DOHH2 (cell line): ENCODE results near the gene ZNF408.

Source experiments
- H3F3A ChIP-seq: fragments of 200-600 bp; sonication (generic), shearing (Covaris generic); 2 replicates; pipeline ENCODE4 v1.6.0; 2016; ENCODE audit warnings: antibody characterized with exemption, mild to moderate bottlenecking; ENCODE audit not compliant: control insufficient read depth, insufficient read depth
- H3K27ac ChIP-seq: fragments of 200-600 bp; sonication (generic); 2 replicates; pipeline ENCODE4 v1.5.1; 2014; ENCODE audit warnings: low read depth, mild to moderate bottlenecking, low read length, moderate library complexity
- H3K27me3 ChIP-seq: fragments of 200-600 bp; sonication (generic); 2 replicates; pipeline ENCODE4 v1.6.1; 2014; ENCODE audit warnings: mild to moderate bottlenecking, low read length, mixed read lengths; ENCODE audit not compliant: control insufficient read depth
- H3K36me3 ChIP-seq: fragments of 200-600 bp; sonication (generic); 2 replicates; pipeline ENCODE4 v1.6.1; 2014; ENCODE audit warnings: mild to moderate bottlenecking, low read length, moderate library complexity, mixed read lengths; ENCODE audit not compliant: control insufficient read depth
- H3K4me1 ChIP-seq: fragments of 200-600 bp; sonication (generic); 2 replicates; pipeline ENCODE4 v1.6.1; 2014; ENCODE audit warnings: mild to moderate bottlenecking, low read length, mixed read lengths; ENCODE audit not compliant: control insufficient read depth
- H3K4me2 ChIP-seq: fragments of 200-600 bp; sonication (generic); 2 replicates; pipeline ENCODE4 v1.6.0; 2014; ENCODE audit warnings: mild to moderate bottlenecking, low read length, moderate library complexity
- H3K4me3 ChIP-seq: fragments of 200-600 bp; sonication (generic); 2 replicates; pipeline ENCODE4 v1.5.1; 2014; ENCODE audit warnings: mild to moderate bottlenecking, low read length, mixed read lengths
- H3K79me2 ChIP-seq: fragments of 200-600 bp; sonication (generic); 2 replicates; pipeline ENCODE4 v1.6.1; 2014; ENCODE audit warnings: mild to moderate bottlenecking, low read length, mixed read lengths; ENCODE audit not compliant: control insufficient read depth
- H3K9me2 ChIP-seq: fragments of 200-600 bp; sonication (generic); replicated peaks from 2 replicates; pipeline ENCODE4 v1.6.1; 2014; ENCODE audit warnings: mild to moderate bottlenecking, low read length, mixed read lengths; ENCODE audit not compliant: control insufficient read depth
- H3K9me3 ChIP-seq: fragments of 200-600 bp; sonication (generic); 2 replicates; pipeline ENCODE4 v1.6.1; 2014; ENCODE audit warnings: antibody characterized with exemption, low read length, mixed read lengths; ENCODE audit not compliant: control insufficient read depth, insufficient read depth
- H4K20me1 ChIP-seq: fragments of 200-600 bp; sonication (generic); 2 replicates; pipeline ENCODE4 v1.6.0; 2014; ENCODE audit warnings: low read depth, mild to moderate bottlenecking, antibody characterized with exemption, low read length, moderate library complexity; ENCODE audit not compliant: control insufficient read depth, insufficient read depth
- EZH2phosphoT487 ChIP-seq: fragments of 200-600 bp; sonication (generic); IDR thresholded peaks from 2 replicates; pipeline ENCODE4 v1.6.1; 2017; ENCODE audit warnings: borderline replicate concordance, mild to moderate bottlenecking, antibody characterized with exemption, low read length, moderate library complexity, mixed read lengths
- TF ChIP-seq, protein P1 (sequence below): fragments of 200-600 bp; sonication (generic); IDR thresholded peaks from one replicate; pipeline ENCODE4 v1.5.1; 2014; ENCODE audit warnings: antibody characterized with exemption, mild to moderate bottlenecking, low read depth, low read length; ENCODE audit not compliant: poor library complexity, severe bottlenecking

The ZNF408 gene

DNA sequence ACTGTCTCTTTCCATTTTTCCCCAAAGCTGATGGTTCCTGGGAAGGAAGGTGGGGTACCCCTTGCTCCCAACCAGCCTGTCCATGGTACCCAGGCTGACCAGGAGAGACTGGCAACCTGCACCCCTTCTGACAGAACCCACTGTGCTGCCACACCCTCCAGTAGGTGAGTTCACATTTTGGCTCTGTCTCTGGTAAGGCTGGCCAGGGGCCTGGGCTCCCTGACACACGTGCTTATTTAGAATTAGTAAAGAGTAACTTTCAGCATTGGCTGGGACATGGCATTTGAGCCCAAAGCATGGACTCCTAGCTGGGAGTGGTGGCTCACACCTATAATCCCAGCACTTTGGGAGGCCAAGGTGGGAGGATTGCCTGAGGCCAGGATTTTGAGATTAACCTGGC is 35.5 kb upstream of the ZNF408 start:
- Histone ChIP-seq H3K79me2 (no peaks in the 10 kb centered on the region), H3K27me3 (no peaks in the 10 kb centered on the region), H3K36me3 (peaks cover 50% of the 10 kb centered on the region), H3K9me2 (no peaks in the 10 kb centered on the region), H3K4me3 (no peak overlapping the region), H3K4me2 (no peak overlapping the region), H4K20me1 (no peaks in the 10 kb centered on the region), H3K4me1 (no peaks in the 10 kb centered on the region), H3K9me3 (no peaks in the 10 kb centered on the region), H3F3A (no peaks in the 10 kb centered on the region), H3K27ac (no peak overlapping the region)
- no peak for TF ChIP-seq EZH2phosphoT487

DNA sequence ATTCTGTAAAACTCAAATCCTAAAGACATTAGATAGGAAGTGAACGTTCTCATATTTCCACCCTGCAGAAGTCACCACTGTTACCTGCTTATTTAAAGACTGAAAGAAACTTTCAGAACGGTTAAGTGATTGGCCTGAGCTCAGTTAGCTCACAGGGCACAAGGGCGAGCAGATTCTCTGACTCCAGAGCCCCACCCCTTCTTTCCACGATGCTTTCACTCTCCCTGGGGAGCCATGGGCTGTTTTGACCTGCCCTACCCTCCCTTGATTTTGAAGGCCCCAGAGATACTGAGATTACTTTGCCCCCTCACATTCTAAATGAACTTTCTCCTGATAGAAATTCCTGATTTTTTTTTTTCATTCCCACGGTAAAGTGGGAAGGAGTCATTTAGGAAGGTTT is 34.3 kb upstream of the ZNF408 start:
- Histone ChIP-seq H3K27me3 (no peaks in the 10 kb centered on the region), H3K9me2 (no peaks in the 10 kb centered on the region), H3F3A (no peaks in the 10 kb centered on the region), H3K9me3 (no peaks in the 10 kb centered on the region), H3K4me3 (no peak overlapping the region), H4K20me1 (no peaks in the 10 kb centered on the region), H3K36me3 (peaks cover 55% of the 10 kb centered on the region), H3K4me1 (no peaks in the 10 kb centered on the region), H3K79me2 (no peaks in the 10 kb centered on the region), H3K27ac (no peak overlapping the region), H3K4me2 (no peak overlapping the region)
- no peak for TF ChIP-seq EZH2phosphoT487
- TF ChIP-seq, protein P1, sequence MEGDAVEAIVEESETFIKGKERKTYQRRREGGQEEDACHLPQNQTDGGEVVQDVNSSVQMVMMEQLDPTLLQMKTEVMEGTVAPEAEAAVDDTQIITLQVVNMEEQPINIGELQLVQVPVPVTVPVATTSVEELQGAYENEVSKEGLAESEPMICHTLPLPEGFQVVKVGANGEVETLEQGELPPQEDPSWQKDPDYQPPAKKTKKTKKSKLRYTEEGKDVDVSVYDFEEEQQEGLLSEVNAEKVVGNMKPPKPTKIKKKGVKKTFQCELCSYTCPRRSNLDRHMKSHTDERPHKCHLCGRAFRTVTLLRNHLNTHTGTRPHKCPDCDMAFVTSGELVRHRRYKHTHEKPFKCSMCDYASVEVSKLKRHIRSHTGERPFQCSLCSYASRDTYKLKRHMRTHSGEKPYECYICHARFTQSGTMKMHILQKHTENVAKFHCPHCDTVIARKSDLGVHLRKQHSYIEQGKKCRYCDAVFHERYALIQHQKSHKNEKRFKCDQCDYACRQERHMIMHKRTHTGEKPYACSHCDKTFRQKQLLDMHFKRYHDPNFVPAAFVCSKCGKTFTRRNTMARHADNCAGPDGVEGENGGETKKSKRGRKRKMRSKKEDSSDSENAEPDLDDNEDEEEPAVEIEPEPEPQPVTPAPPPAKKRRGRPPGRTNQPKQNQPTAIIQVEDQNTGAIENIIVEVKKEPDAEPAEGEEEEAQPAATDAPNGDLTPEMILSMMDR, result no peak

DNA sequence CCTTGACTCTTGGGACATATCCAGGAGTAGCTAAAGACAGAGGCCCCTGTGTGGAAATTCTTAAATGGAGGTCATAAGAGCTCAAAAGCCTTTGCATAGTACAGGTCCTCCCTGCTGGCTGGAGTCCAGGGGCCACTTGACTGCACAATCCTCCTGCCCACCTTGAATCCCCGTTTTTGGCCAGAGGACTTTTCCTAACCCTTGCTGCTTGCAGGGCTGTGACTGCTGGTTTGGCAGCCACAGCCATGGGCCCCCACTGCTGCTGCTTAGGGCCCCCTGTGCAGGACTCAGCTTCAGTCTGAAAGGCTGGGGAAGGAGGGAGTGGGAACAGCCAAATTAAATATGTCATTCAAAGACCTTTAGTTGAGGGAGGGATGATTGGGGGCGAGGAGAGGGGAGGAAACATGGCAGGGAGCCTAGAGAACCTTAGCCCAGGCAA is 33.8 kb upstream of the ZNF408 start:
- Histone ChIP-seq H3K4me1 (no peaks in the 10 kb centered on the region), H3K4me3 (no peak overlapping the region), H3K4me2 (no peak overlapping the region), H3K27me3 (no peaks in the 10 kb centered on the region), H3K27ac (no peak overlapping the region), H3K9me3 (no peaks in the 10 kb centered on the region), H3K9me2 (no peaks in the 10 kb centered on the region), H3F3A (no peaks in the 10 kb centered on the region), H3K36me3 (peaks cover 57% of the 10 kb centered on the region), H3K79me2 (no peaks in the 10 kb centered on the region), H4K20me1 (no peaks in the 10 kb centered on the region)
- TF ChIP-seq EZH2phosphoT487, result no peak
- TF ChIP-seq, protein P1, result no peak

DNA sequence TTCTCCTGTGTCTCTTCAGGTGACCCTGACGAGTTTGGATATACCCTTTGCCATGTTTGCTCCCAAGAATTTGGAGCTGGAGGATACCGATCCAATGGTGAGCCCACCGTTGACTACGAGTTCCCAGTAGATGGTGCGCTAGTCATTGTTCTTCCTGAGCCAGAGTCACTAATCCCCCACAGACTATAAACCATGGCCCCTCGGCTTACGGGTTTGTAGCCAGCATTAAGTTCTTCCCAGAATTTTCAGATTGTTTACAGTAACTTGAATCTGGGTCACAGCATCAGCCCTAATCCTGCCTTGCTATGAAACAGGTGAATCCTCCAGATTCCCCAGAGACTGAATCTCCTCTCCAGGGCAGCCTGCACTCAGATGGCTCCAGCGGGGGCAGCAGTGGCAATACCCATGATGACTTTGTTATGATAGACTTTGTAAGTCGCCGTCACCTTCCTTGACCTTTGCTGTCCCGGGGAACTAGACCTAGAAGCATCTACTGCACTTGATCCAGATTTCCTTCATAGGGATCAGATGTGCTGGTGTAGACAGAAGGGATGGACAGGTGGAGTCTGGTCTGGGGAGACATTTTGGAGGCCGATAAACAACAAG is 32.2 kb upstream of the ZNF408 start:
- Histone ChIP-seq H3K27ac (no peak overlapping the region), H3K79me2 (no peaks in the 10 kb centered on the region), H3K4me3 (no peak overlapping the region), H3K4me2 (no peak overlapping the region), H3K4me1 (no peaks in the 10 kb centered on the region), H4K20me1 (no peaks in the 10 kb centered on the region), H3K36me3 (peaks cover 60% of the 10 kb centered on the region), H3K9me3 (no peaks in the 10 kb centered on the region), H3K27me3 (no peaks in the 10 kb centered on the region), H3F3A (no peaks in the 10 kb centered on the region), H3K9me2 (no peaks in the 10 kb centered on the region)
- TF ChIP-seq EZH2phosphoT487, result no peak
- TF ChIP-seq, protein P1, result no peak
